ENCODE measurements around the gene MYO3A. TPM values are rescaled to one million over a fixed set of nuclear protein-coding genes. Genes with fewer than 3 reads are reported as not detected.

The MYO3A gene
- total RNA-seq, 1 experiment from 2014 or later, result not detected

DNA sequence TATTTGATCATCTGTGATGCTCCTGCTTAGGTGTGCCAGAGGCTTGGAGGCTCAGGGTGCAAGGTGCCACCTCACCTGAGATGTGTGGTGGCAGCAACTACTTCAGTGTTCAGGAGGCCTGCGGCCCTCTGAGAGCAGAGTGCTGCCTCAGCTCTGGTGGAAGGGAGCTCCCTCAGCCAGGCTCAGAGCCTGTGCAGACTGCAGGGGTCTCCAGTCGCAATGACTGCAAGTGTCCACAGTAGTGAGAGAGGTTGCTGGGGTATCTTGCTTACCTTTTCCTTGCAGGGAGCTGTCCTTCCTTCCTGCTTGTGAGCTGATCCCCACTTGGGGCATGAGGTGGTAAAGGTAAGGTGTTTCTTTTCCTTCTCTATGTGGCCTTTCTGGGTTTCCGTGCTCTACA lies 151.5 kb downstream of the MYO3A start:
- Histone ChIP-seq H3K4me3 (replicated peaks in 1 of 2; ENCODE audit: low read depth in 1 of 2, low read length in 2 of 2) (no peak overlapping the region), H3K4me2 (ENCODE audit: low read length) (no peak overlapping the region), H3K9ac (ENCODE audit: low read length) (no peak overlapping the region), H4K20me1 (ENCODE audit: insufficient read depth) (no peaks in the 10 kb centered on the region), H3K27ac (ENCODE audit: low read depth, low read length) (no peak overlapping the region), H2AFZ (ENCODE audit: low read depth, low read length, poor library complexity, severe bottlenecking) (no peak overlapping the region), H3K79me2 (ENCODE audit: insufficient read depth, low read length) (no peaks in the 10 kb centered on the region), H3K4me1 (ENCODE audit: control insufficient read depth in 1 of 2, insufficient read depth in 2 of 2, low read length in 2 of 2) (peaks cover 0 to 9% of the 10 kb centered on the region in 2 experiments; a peak in 1 of 4 replicates), H3K9me2 (ENCODE audit: insufficient read depth) (no peaks in the 10 kb centered on the region), H3K36me3 (ENCODE audit: control insufficient read depth in 1 of 2, insufficient read depth in 2 of 2, low read length in 2 of 2) (no peaks in the 10 kb centered on the region), H3K9me3 (ENCODE audit: control insufficient read depth in 1 of 2, insufficient read depth in 1 of 2, low read depth in 1 of 2, low read length in 2 of 2) (no peaks in the 10 kb centered on the region), H3K27me3 (ENCODE audit: insufficient read depth, low read length) (peaks cover 14% of the 10 kb centered on the region)
- no TSS peak for BruUV-seq (replicated peaks)
- CTCF ChIA-PET, result no interaction called here
- DNase-seq (ENCODE audit: low read depth, low spot score) (no peak), ATAC-seq (no peak)
- POLR2A ChIA-PET, result no interaction called here
- RAD21 ChIA-PET (ENCODE audit: low non-redundant PET in 1 of 2, low total read pairs in 2 of 2, uncharacterized antibody in 2 of 2, unreplicated experiment in 2 of 2), result no interaction called here
- intact Hi-C loops (cut with micrococcal nuclease), result no loop called here
- no peak for TF ChIP-seq ZNF274 (IDR thresholded peaks at IDR 0.05; ENCODE audit: low read depth, low read length)

DNA sequence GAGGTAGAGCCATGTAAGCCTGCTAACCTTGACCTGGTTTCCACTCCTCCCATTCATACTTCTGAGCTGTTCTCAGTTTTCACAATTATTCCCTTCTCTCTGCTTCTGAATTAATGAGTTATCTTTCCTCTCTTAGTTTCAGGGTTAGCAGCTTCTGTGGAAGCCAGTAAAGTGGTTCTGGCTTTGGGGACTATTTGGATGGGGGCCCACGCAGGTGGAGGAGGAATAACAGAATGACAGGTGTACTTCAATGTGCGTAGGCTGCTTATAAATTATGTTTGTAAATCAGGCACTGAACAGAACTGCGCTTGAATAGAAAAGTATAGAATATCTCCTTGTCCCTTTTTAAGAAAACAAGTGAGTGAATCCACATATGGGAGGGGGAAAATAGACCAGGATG lies 153.6 kb downstream of the MYO3A start:
- no peaks in the 10 kb centered on the region for H3K79me2 ChIP-seq (ENCODE audit: insufficient read depth, low read length)
- peaks cover 14% of the 10 kb centered on the region for H3K27me3 ChIP-seq (ENCODE audit: insufficient read depth, low read length)
- no TSS peak for BruUV-seq (replicated peaks)
- no peak overlapping the region for H3K9ac ChIP-seq (ENCODE audit: low read length)
- H2AFZ ChIP-seq (ENCODE audit: low read depth, low read length, poor library complexity, severe bottlenecking), result no peak overlapping the region
- no peak for TF ChIP-seq ZNF274 (IDR thresholded peaks at IDR 0.05; ENCODE audit: low read depth, low read length)
- TF ChIP-seq EZH2 (IDR thresholded peaks at IDR 0.05), result no peak
- no peak for TF ChIP-seq POLR2AphosphoS5 (IDR thresholded peaks at IDR 0.05; ENCODE audit: low read depth, low read length)
- TF ChIP-seq, protein P1, sequence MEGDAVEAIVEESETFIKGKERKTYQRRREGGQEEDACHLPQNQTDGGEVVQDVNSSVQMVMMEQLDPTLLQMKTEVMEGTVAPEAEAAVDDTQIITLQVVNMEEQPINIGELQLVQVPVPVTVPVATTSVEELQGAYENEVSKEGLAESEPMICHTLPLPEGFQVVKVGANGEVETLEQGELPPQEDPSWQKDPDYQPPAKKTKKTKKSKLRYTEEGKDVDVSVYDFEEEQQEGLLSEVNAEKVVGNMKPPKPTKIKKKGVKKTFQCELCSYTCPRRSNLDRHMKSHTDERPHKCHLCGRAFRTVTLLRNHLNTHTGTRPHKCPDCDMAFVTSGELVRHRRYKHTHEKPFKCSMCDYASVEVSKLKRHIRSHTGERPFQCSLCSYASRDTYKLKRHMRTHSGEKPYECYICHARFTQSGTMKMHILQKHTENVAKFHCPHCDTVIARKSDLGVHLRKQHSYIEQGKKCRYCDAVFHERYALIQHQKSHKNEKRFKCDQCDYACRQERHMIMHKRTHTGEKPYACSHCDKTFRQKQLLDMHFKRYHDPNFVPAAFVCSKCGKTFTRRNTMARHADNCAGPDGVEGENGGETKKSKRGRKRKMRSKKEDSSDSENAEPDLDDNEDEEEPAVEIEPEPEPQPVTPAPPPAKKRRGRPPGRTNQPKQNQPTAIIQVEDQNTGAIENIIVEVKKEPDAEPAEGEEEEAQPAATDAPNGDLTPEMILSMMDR (IDR thresholded peaks at IDR 0.05 in 2 of 3, conservative IDR thresholded peaks at IDR 0.05 in 1 of 3; ENCODE audit: borderline replicate concordance in 1 of 3, insufficient read depth in 1 of 3, low read depth in 2 of 3, low read length in 2 of 3), result no peak
- TF ChIP-seq TCF7L2 (IDR thresholded peaks at IDR 0.05; ENCODE audit: borderline replicate concordance, extremely low read depth, insufficient read depth, insufficient read length), result no peak
- TF ChIP-seq, protein P2, sequence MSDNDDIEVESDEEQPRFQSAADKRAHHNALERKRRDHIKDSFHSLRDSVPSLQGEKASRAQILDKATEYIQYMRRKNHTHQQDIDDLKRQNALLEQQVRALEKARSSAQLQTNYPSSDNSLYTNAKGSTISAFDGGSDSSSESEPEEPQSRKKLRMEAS (IDR thresholded peaks at IDR 0.05), result no peak
- POLR2A ChIA-PET, result no interaction called here
- DNase-seq (ENCODE audit: low read depth, low spot score) (no peak), ATAC-seq (no peak)
- H3K9me2 ChIP-seq (ENCODE audit: insufficient read depth), result no peaks in the 10 kb centered on the region
- no peak overlapping the region for H3K4me3 ChIP-seq (replicated peaks in 1 of 2; ENCODE audit: low read depth in 1 of 2, low read length in 2 of 2)
- H3K36me3 ChIP-seq (ENCODE audit: control insufficient read depth in 1 of 2, insufficient read depth in 2 of 2, low read length in 2 of 2), result no peaks in the 10 kb centered on the region
- CTCF ChIA-PET, result no interaction called here
- RAD21 ChIA-PET (ENCODE audit: low non-redundant PET in 1 of 2, low total read pairs in 2 of 2, uncharacterized antibody in 2 of 2, unreplicated experiment in 2 of 2), result no interaction called here
- no peak overlapping the region for H3K4me2 ChIP-seq (ENCODE audit: low read length)
- intact Hi-C loops (cut with micrococcal nuclease), result no loop called here
- H4K20me1 ChIP-seq (ENCODE audit: insufficient read depth), result no peaks in the 10 kb centered on the region
- no peaks in the 10 kb centered on the region for H3K9me3 ChIP-seq (ENCODE audit: control insufficient read depth in 1 of 2, insufficient read depth in 1 of 2, low read depth in 1 of 2, low read length in 2 of 2)
- H3K4me1 ChIP-seq (ENCODE audit: control insufficient read depth in 1 of 2, insufficient read depth in 2 of 2, low read length in 2 of 2), result no peaks in the 10 kb centered on the region
- no peak overlapping the region for H3K27ac ChIP-seq (ENCODE audit: low read depth, low read length)

Data from HCT116 (cell line).